Thyroid gland (tissue), 4 donors: Measurements from ENCODE around the gene MTUS2. TPM values are rescaled to one million over a fixed set of nuclear protein-coding genes. Genes with fewer than 3 reads are reported as not detected.

Experiments
- DNase-seq, 2 donors: peaks; one replicate each; pipeline ENCODE4 v3.0.0-alpha.2; 2019
- H3K27ac ChIP-seq, 3 donors: fragments of 200-600 bp; sonication (generic); 1 replicate in 2 of 3; 2 replicates in 1 of 3; pipeline ENCODE4 v1.5.1; 2016 to 2019; ENCODE audit warnings: mild to moderate bottlenecking in 1 of 3, moderate library complexity in 1 of 3
- H3K27me3 ChIP-seq: fragments of 200-600 bp; sonication (generic); one replicate; pipeline ENCODE4 v1.5.1; 2019
- H3K36me3 ChIP-seq, 2 donors: fragments of 200-600 bp; sonication (generic); one replicate each; pipeline ENCODE4 v1.5.1; 2016 to 2019
- H3K4me1 ChIP-seq, 2 donors: fragments of 200-600 bp; sonication (generic); one replicate each; pipeline ENCODE4 v1.5.1; 2017 to 2019
- H3K4me3 ChIP-seq, 3 donors: fragments of 200-600 bp; sonication (generic); replicated peaks in 1 of 3; 1 replicate in 2 of 3; 2 replicates in 1 of 3; pipeline ENCODE4 v1.5.1; 2016; ENCODE audit warnings: mild to moderate bottlenecking in 1 of 3
- H3K9me3 ChIP-seq: fragments of 200-600 bp; sonication (generic); one replicate; pipeline ENCODE4 v1.5.1; 2017
- POLR2A ChIP-seq, 2 donors: fragments of 450-650 bp; IDR thresholded peaks; one replicate each; pipeline ENCODE4 v1.6.1; 2017; ENCODE audit warnings: antibody characterized with exemption in 2 of 2, mild to moderate bottlenecking in 2 of 2, moderate library complexity in 1 of 2
- WGBS, 2 donors: methylation state at CpG; one replicate each; pipeline ENCODE4 v1.1.5; 2017; 5-methylcytosine and 5-hydroxymethylcytosine counted together
- intact Hi-C: fragments of 100-400 bp; cut with DNase I; formaldehyde crosslinking; loops from one replicate; pipeline ENCODE4 v1.15.1; 2023
- total RNA-seq, 4 donors: library from RNA; depleted of rRNA; stranded (reverse); fragments of >200 nt; gene quantifications; one replicate each; pipeline ENCODE4 v1.2.3, GENCODE V29; 2016
- TF ChIP-seq, protein P1 (sequence below), 6 experiments: fragments of 200-600 bp in 3 of 6; fragments of 450-650 bp in 3 of 6; sonication (generic) in 3 of 6; IDR thresholded peaks; one replicate each; pipeline ENCODE4 v1.5.1; 2016 to 2019; ENCODE audit warnings: antibody characterized with exemption in 6 of 6, mild to moderate bottlenecking in 2 of 6, inconsistent platforms in 1 of 6, moderate library complexity in 1 of 6

MTUS2 gene
- total RNA-seq, 4 donors from 2014 or later, result 0.98 to 1.5 (median 1.1) TPM

DNA sequence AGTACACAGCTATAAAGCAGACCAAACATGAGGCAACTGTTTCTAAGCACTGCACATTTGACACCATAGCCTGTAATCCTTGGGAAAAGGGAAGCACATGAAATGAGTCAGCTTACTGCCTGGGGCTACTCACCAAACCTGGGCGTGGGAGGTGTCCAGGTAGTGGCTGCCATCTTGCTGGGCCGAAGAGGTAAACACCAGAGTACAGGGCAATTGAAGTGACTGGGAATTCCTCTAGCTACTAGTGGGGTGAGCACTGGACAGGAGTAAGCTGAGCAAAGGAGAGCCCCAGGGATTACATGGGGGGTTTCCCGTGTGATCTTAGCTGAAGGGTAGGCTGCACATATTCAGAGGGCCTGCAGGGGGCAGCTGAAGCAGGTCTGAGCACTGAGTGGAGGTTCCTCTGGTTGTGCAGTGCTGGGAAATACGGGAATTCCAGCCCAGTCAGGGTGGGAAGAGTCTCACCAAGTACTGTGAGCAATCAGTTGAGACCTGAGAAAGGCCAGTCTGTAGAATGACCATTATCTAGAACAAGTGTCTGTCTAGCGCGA, 634.9 kb downstream of the MTUS2 start:
- H3K4me3 ChIP-seq, result no peak overlapping the region
- intact Hi-C loops, result no loop called here
- no peak overlapping the region for H3K27ac ChIP-seq
- 60 to 76% methylated on average over 4 to 6 of the region's 6 CpGs for WGBS, 2 donors
- H3K36me3 ChIP-seq, result no peaks in the 10 kb centered on the region
- no peak for TF ChIP-seq POLR2A (IDR thresholded peaks at IDR 0.05)
- TF ChIP-seq, protein P1, sequence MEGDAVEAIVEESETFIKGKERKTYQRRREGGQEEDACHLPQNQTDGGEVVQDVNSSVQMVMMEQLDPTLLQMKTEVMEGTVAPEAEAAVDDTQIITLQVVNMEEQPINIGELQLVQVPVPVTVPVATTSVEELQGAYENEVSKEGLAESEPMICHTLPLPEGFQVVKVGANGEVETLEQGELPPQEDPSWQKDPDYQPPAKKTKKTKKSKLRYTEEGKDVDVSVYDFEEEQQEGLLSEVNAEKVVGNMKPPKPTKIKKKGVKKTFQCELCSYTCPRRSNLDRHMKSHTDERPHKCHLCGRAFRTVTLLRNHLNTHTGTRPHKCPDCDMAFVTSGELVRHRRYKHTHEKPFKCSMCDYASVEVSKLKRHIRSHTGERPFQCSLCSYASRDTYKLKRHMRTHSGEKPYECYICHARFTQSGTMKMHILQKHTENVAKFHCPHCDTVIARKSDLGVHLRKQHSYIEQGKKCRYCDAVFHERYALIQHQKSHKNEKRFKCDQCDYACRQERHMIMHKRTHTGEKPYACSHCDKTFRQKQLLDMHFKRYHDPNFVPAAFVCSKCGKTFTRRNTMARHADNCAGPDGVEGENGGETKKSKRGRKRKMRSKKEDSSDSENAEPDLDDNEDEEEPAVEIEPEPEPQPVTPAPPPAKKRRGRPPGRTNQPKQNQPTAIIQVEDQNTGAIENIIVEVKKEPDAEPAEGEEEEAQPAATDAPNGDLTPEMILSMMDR (IDR thresholded peaks at IDR 0.05), result no peak
- no peaks in the 10 kb centered on the region for H3K4me1 ChIP-seq
- DNase-seq, result no peak
- no peaks in the 10 kb centered on the region for H3K27me3 ChIP-seq
- no peaks in the 10 kb centered on the region for H3K9me3 ChIP-seq

DNA sequence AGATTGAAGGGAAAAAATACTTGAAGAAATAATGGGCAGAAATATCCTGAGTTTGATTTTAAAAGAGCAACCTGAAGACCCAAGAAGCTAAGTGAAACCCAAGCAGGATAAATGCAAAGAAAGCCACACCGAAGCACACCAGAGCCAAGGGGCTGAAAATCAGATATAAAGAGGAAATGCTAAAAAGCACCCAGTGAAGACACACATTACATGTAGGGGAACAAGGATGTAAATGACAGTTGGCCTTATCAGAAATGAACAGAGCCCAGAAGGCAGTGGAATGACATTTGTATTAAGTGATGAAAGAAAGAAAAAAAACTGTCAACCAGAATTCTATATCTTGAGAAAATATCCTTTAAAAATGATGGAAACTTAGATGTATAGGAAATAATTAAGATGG, 636.3 kb downstream of the MTUS2 start:
- intact Hi-C loops, result no loop called here
- H3K27me3 ChIP-seq, result no peaks in the 10 kb centered on the region
- no peaks in the 10 kb centered on the region for H3K36me3 ChIP-seq
- no peak overlapping the region for H3K4me3 ChIP-seq
- H3K27ac ChIP-seq, result no peak overlapping the region
- DNase-seq, result no peak
- no peaks in the 10 kb centered on the region for H3K4me1 ChIP-seq
- WGBS, 2 donors, result 83 to 98% methylated on average over 1 of the region's 1 CpG
- TF ChIP-seq POLR2A (IDR thresholded peaks at IDR 0.05), result no peak
- TF ChIP-seq, protein P1 (IDR thresholded peaks at IDR 0.05), result no peak
- no peaks in the 10 kb centered on the region for H3K9me3 ChIP-seq

DNA sequence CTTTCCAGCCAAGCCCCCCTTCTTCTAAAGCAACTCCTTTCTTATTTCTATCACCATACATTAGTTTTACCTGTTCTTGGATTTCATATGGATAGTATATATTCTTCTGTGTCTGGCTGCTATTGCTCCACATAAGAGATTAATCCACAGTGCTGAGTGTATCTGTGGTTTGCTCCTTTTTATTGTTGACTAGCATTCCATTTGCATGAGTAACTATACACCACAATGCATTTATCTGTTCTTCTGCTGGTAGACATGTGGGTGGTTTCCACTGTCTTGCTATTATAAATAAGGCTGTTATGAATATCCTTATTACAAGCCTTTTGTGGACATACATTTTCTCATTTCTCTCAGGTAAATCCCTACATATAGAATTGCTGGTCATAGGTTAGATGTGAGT, 637.2 kb downstream of the MTUS2 start:
- Histone ChIP-seq H3K4me3 (no peak overlapping the region), H3K9me3 (no peaks in the 10 kb centered on the region), H3K4me1 (no peaks in the 10 kb centered on the region), H3K36me3 (no peaks in the 10 kb centered on the region), H3K27me3 (no peaks in the 10 kb centered on the region), H3K27ac (no peak overlapping the region)
- TF ChIP-seq POLR2A (IDR thresholded peaks at IDR 0.05), result no peak
- intact Hi-C loops, result no loop called here
- DNase-seq, result no peak

DNA sequence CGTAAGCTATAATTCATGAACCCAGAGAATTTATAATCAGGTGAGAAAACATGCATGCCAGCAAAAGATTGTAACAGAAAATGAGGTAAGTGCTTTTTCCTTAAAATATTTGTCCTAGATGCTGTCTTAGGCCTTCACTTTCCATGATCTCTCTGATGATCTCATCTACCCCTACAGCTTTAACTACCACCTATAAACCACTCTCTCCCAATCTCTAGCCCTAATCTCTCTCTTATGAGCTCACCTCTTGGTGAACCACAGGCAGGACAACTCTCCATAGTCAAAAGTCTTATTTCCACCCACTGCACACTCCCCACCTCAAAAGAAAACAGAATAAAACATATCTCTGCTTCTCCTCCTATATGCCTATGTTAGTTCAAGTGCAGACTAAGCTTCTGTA, 638.3 kb downstream of the MTUS2 start:
- TF ChIP-seq, protein P1 (IDR thresholded peaks at IDR 0.05), result no peak
- TF ChIP-seq POLR2A (IDR thresholded peaks at IDR 0.05), result no peak
- WGBS, 2 donors, result 97 to 98% methylated on average over 1 of the region's 1 CpG
- Histone ChIP-seq H3K4me3 (no peak overlapping the region), H3K36me3 (no peaks in the 10 kb centered on the region), H3K9me3 (no peaks in the 10 kb centered on the region), H3K4me1 (no peaks in the 10 kb centered on the region), H3K27ac (no peak overlapping the region), H3K27me3 (no peaks in the 10 kb centered on the region)
- no peak for DNase-seq
- intact Hi-C loops, result no loop called here

DNA sequence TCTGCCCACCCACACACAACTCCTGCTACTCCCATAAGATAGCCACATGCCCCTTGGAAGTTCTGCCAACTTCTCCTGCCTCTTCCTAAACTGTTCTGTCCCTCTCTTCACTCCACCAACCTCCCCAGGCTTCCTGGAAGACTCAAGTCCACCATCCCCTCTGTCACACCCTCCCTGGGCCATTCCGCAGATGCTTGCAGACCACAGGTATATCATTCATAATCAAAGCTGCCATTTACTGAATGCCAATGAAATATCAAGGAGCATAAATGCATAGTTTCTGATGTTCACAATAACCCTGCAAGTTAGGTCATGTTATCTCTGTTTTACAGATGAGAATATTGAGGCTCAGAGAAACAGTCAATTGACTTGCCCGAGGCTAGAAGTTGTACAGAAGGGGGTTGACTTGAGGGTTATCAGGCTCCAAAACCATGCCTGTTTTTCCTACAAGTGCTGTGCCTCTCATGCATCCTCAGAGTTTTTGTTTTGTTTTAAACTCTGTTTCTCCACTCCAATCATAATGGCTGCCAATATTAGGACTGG, 639.7 kb downstream of the MTUS2 start:
- DNase-seq, result no peak
- Histone ChIP-seq H3K9me3 (no peaks in the 10 kb centered on the region), H3K27me3 (no peaks in the 10 kb centered on the region), H3K4me3 (no peak overlapping the region), H3K36me3 (no peaks in the 10 kb centered on the region), H3K4me1 (no peaks in the 10 kb centered on the region), H3K27ac (no peak overlapping the region)
- 88 to 92% methylated on average over 2 of the region's 2 CpGs for WGBS, 2 donors
- TF ChIP-seq, protein P1 (IDR thresholded peaks at IDR 0.05), result no peak
- TF ChIP-seq POLR2A (IDR thresholded peaks at IDR 0.05), result no peak
- intact Hi-C loops, result no loop called here
